ENCODE measurements around the gene RTN4IP1.
"Not testable (repeated sequence)": the region's sequence is repeated elsewhere in the genome, so short reads cannot be mapped to it uniquely, and the experiment has no call there.

RTN4IP1 gene

GRCh38 chr6:106628658-106629102, 618 bp downstream of the RTN4IP1 start:
- TF ChIP-seq CTCF (conservative IDR thresholded peaks at IDR 0.05; ENCODE audit: low read length): no peak
- H3K4me3 ChIP-seq (ENCODE audit: low read length): peak overlapping the region; percentile 89
- peak; percentile 4 for DNase-seq (ENCODE audit: low read depth)

GRCh38 chr6:106627760-106628159, 1.5 kb downstream of the RTN4IP1 start:
- not testable (repeated sequence) for DNase-seq (ENCODE audit: low read depth); H3K4me3 ChIP-seq (ENCODE audit: low read length)

GRCh38 chr6:106626485-106626884, 2.8 kb downstream of the RTN4IP1 start:
- TF ChIP-seq CTCF (conservative IDR thresholded peaks at IDR 0.05; ENCODE audit: low read length): no peak

GRCh38 chr6:106623039-106623438, 6.3 kb downstream of the RTN4IP1 start:
- no peak for DNase-seq (ENCODE audit: low read depth)
- no peak for TF ChIP-seq CTCF (conservative IDR thresholded peaks at IDR 0.05; ENCODE audit: low read length)
- H3K4me3 ChIP-seq (ENCODE audit: low read length): no peak overlapping the region

More at GRCh38 chr6:106626485-106626884, 2.8 kb downstream of the RTN4IP1 start:
- no peak for DNase-seq (ENCODE audit: low read depth)
- H3K4me3 ChIP-seq (ENCODE audit: low read length): no peak overlapping the region

GRCh38 chr6:106622412-106622811, 6.9 kb downstream of the RTN4IP1 start:
- H3K4me3 ChIP-seq (ENCODE audit: low read length): no peak overlapping the region
- no peak for DNase-seq (ENCODE audit: low read depth)
- TF ChIP-seq CTCF (conservative IDR thresholded peaks at IDR 0.05; ENCODE audit: low read length): no peak

GRCh38 chr6:106620931-106621672, 8.2 kb downstream of the RTN4IP1 start:
- no peak for DNase-seq (ENCODE audit: low read depth)
- no peak overlapping the region for H3K4me3 ChIP-seq (ENCODE audit: low read length)
- TF ChIP-seq CTCF (conservative IDR thresholded peaks at IDR 0.05; ENCODE audit: low read length): no peak

- no peak for TF ChIP-seq CTCF (conservative IDR thresholded peaks at IDR 0.05; ENCODE audit: low read length)
- H3K4me3 ChIP-seq (ENCODE audit: low read length): no peak overlapping the region
- no peak for DNase-seq (ENCODE audit: low read depth)
Measured at GRCh38 chr6:106619223-106619622, 10.1 kb downstream of the RTN4IP1 start.

Measured in AG10803 (cell line).